Hematopoietic multipotent progenitor cell (in vitro differentiated cells): ENCODE data around the gene CACNA1D. TPM values are rescaled to one million over a fixed set of nuclear protein-coding genes. Genes with fewer than 3 reads are reported as not detected.

Experiments
- DNase-seq, 3 donors: peaks; one replicate each; pipeline ENCODE4 v3.0.0-alpha.2; 2011 to 2015; ENCODE audit warnings: low read depth in 2 of 3, low spot score in 2 of 3
- small RNA-seq: library from RNA; depleted of rRNA; stranded (forward); fragments of <200 nt; gene quantifications from one replicate; pipeline ENCODE3, GENCODE V24; 2012
- total RNA-seq: library from RNA; depleted of rRNA; stranded (reverse); fragments of >200 nt; gene quantifications from one replicate; pipeline ENCODE4 v1.2.3, GENCODE V29; 2012

CACNA1D gene
- total RNA-seq, 1 donor, result 0.81 TPM

DNA sequence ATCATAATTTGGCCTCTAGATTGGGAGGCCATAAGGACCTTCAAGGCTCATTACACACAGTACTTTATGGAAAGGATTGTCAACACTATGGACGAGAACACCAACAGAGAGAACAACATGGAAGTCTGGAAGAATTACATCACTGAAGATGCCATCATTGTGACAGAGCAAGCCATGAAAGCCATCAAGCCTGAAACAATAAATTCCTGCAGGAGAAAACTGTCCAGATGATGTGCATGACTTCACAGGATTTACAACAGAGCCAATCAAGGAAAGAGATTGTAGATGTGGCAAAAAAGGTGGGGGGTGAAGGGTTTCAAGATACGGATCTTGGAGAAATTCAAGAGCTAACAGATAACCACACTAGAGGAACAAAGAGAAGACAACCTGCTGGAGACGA is 367.8 kb downstream of the CACNA1D start:
- DNase-seq, result no peak

DNA sequence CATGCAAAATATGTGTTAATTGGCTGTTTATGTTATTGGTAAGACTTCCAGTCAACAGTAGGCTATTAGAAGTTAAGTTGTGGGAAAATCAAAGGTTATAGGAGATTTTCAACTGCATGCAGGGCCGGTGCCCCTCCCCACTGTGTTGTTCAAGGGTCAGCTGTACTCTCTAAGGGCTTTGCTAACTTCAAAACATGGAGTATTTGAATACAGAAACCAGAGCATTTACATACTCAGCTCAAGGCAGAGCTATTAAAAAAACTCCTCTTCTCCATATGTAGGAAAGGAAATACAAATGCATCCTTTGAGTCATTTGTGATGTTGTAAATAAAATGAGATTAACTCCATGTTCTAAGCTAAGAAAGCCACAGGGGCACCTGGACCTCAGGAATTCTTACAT is 368.7 kb downstream of the CACNA1D start:
- no peak for DNase-seq

Small RNA genes lying within 50 kb of the gene (small RNA-seq; reads per million reads assigned to genes)
- gene AC012467.1 (not detected), gene RF00154 (2.8 reads per million, percentile 77 among the genes with 10 or more reads in this experiment)

Other genes with a start within 250 kb of the CACNA1D start
- 1,326 TPM for gene TKT, start 238.6 kb upstream of the CACNA1D start, total RNA-seq
- gene DCP1A, start 147.1 kb upstream of the CACNA1D start, total RNA-seq, result 36.9 TPM